Measurements from ENCODE around the gene CBY3.

The CBY3 gene

DNA sequence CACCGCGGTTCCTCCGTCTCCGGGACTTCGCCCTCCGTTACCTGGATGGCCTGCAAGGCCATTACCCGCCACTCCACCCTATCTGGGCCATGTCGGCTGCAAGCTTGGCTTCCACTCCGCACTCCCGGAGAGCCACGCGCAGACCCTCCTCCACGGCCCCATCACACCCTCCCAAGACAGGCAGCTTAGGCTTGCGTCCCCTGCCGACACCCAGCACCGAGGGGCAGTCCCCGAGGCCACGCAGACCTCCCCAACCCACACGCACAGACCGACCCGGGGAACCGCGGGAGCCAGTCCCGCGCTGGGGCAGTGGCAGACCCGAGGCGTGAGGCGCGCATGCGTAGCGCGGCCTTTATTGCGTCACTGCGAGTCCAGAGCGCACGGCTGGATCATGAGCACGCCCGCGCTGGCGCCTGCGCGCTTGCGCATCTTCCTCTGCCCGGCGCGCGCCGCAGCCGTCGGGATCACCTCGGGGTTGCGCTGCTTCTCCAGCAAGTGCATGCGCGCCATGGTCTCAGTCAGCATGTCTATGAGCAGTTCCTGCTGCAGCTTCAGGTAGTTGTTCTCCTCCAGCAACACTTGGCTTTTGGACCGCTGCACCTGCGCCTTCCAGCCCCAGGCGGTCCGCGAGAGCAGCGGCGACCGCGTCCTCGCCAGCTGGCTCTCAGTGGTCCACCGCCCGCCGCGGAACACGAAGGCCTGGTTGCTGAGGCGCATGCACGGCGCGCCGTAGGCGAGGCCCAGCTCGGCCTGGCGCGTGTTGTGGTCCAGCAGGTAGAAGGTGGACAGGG is 2.4 kb downstream of the CBY3 start (continued):
- no peak for TF ChIP-seq SALL2 (tag by site-specific recombination; IDR thresholded peaks at IDR 0.05; ENCODE audit: borderline replicate concordance)
- TF ChIP-seq, protein P1, sequence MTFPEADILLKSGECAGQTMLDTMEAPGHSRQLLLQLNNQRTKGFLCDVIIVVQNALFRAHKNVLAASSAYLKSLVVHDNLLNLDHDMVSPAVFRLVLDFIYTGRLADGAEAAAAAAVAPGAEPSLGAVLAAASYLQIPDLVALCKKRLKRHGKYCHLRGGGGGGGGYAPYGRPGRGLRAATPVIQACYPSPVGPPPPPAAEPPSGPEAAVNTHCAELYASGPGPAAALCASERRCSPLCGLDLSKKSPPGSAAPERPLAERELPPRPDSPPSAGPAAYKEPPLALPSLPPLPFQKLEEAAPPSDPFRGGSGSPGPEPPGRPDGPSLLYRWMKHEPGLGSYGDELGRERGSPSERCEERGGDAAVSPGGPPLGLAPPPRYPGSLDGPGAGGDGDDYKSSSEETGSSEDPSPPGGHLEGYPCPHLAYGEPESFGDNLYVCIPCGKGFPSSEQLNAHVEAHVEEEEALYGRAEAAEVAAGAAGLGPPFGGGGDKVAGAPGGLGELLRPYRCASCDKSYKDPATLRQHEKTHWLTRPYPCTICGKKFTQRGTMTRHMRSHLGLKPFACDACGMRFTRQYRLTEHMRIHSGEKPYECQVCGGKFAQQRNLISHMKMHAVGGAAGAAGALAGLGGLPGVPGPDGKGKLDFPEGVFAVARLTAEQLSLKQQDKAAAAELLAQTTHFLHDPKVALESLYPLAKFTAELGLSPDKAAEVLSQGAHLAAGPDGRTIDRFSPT (tag by site-specific recombination; IDR thresholded peaks at IDR 0.05): no peak
- no peak for TF ChIP-seq ZNF221 (tag by site-specific recombination; IDR thresholded peaks at IDR 0.05; ENCODE audit: borderline replicate concordance)
- TF ChIP-seq IKZF3 (tag by site-specific recombination; IDR thresholded peaks at IDR 0.05): no peak

DNA sequence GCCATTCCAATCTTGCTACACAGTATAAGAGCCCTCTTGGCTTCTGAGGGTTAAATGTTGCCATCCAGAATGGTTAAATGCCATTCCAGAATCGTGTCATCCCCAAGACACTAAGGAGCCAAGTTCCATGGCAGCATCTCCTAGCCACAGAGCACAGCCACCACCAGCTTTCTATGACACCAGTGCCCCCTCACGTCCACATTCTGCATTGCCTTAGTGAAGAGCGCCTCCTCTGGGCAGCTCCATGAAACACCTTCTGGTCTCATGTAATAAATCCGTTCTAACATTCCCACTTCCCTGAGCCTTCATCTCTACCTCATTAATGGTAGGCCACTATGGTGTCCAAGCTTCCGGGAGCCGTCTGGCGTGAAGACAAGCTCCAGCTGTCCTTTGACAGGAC is 12.4 kb downstream of the CBY3 start:
- H3K4me3 ChIP-seq (ENCODE audit: low read depth, low read length): no peak overlapping the region
- no peaks in the 10 kb centered on the region for H3K4me1 ChIP-seq (ENCODE audit: control insufficient read depth, insufficient read depth, low read length)
- ChIA-PET CTCF (interaction anchor here (0.5 to 1.6 kb wide), 12 partner anchors 10 to 193 kb away, joined by 3 to 6 read pairs (median 3); partner anchors contain the start of gene HNRNPH1), POLR2A (interaction anchor here (0.5 to 1.2 kb wide), 3 partner anchors 31 to 132 kb away, joined by 3 to 5 read pairs (median 3); partner anchors contain the start of gene HNRNPH1)
- no peak overlapping the region for H3K27ac ChIP-seq (ENCODE audit: extremely low read depth, low read depth, low read length)
- H3K9me3 ChIP-seq (ENCODE audit: control insufficient read depth, insufficient read depth, low read depth, low read length): no peaks in the 10 kb centered on the region
- H3K36me3 ChIP-seq (ENCODE audit: control insufficient read depth in 2 of 2, insufficient read depth in 1 of 2, low read length in 2 of 2): peaks cover under 1 to 14% of the 10 kb centered on the region in 2 experiments; a peak in 2 of 3 replicates
- TF ChIP-seq, protein P2, sequence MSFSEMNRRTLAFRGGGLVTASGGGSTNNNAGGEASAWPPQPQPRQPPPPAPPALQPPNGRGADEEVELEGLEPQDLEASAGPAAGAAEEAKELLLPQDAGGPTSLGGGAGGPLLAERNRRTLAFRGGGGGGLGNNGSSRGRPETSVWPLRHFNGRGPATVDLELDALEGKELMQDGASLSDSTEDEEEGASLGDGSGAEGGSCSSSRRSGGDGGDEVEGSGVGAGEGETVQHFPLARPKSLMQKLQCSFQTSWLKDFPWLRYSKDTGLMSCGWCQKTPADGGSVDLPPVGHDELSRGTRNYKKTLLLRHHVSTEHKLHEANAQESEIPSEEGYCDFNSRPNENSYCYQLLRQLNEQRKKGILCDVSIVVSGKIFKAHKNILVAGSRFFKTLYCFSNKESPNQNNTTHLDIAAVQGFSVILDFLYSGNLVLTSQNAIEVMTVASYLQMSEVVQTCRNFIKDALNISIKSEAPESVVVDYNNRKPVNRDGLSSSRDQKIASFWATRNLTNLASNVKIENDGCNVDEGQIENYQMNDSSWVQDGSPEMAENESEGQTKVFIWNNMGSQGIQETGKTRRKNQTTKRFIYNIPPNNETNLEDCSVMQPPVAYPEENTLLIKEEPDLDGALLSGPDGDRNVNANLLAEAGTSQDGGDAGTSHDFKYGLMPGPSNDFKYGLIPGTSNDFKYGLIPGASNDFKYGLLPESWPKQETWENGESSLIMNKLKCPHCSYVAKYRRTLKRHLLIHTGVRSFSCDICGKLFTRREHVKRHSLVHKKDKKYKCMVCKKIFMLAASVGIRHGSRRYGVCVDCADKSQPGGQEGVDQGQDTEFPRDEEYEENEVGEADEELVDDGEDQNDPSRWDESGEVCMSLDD (tag by site-specific recombination; IDR thresholded peaks at IDR 0.05): no peak
- TF ChIP-seq ZNF266 (tag by site-specific recombination; IDR thresholded peaks at IDR 0.05; ENCODE audit: low read depth): no peak
- no peak for TF ChIP-seq ZNF621 (tag by site-specific recombination; IDR thresholded peaks at IDR 0.05)
- TF ChIP-seq ZNF138 (tag by site-specific recombination; IDR thresholded peaks at IDR 0.05; ENCODE audit: borderline replicate concordance): no peak
- TF ChIP-seq ZBTB48 (tag by site-specific recombination; IDR thresholded peaks at IDR 0.05): no peak
- TF ChIP-seq ZNF629 (tag by site-specific recombination; IDR thresholded peaks at IDR 0.05): no peak
- no peak for TF ChIP-seq TCF7L2 (IDR thresholded peaks at IDR 0.05; ENCODE audit: borderline replicate concordance, low read depth, low read length)
- TF ChIP-seq, protein P3, sequence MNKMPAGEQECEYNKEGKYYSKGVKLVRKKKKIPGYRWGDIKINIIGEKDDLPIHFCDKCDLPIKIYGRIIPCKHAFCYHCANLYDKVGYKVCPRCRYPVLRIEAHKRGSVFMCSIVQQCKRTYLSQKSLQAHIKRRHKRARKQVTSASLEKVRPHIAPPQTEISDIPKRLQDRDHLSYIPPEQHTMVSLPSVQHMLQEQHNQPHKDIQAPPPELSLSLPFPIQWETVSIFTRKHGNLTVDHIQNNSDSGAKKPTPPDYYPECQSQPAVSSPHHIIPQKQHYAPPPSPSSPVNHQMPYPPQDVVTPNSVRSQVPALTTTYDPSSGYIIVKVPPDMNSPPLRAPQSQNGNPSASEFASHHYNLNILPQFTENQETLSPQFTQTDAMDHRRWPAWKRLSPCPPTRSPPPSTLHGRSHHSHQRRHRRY (tag by site-specific recombination; IDR thresholded peaks at IDR 0.05): no peak
- TF ChIP-seq, protein P4, sequence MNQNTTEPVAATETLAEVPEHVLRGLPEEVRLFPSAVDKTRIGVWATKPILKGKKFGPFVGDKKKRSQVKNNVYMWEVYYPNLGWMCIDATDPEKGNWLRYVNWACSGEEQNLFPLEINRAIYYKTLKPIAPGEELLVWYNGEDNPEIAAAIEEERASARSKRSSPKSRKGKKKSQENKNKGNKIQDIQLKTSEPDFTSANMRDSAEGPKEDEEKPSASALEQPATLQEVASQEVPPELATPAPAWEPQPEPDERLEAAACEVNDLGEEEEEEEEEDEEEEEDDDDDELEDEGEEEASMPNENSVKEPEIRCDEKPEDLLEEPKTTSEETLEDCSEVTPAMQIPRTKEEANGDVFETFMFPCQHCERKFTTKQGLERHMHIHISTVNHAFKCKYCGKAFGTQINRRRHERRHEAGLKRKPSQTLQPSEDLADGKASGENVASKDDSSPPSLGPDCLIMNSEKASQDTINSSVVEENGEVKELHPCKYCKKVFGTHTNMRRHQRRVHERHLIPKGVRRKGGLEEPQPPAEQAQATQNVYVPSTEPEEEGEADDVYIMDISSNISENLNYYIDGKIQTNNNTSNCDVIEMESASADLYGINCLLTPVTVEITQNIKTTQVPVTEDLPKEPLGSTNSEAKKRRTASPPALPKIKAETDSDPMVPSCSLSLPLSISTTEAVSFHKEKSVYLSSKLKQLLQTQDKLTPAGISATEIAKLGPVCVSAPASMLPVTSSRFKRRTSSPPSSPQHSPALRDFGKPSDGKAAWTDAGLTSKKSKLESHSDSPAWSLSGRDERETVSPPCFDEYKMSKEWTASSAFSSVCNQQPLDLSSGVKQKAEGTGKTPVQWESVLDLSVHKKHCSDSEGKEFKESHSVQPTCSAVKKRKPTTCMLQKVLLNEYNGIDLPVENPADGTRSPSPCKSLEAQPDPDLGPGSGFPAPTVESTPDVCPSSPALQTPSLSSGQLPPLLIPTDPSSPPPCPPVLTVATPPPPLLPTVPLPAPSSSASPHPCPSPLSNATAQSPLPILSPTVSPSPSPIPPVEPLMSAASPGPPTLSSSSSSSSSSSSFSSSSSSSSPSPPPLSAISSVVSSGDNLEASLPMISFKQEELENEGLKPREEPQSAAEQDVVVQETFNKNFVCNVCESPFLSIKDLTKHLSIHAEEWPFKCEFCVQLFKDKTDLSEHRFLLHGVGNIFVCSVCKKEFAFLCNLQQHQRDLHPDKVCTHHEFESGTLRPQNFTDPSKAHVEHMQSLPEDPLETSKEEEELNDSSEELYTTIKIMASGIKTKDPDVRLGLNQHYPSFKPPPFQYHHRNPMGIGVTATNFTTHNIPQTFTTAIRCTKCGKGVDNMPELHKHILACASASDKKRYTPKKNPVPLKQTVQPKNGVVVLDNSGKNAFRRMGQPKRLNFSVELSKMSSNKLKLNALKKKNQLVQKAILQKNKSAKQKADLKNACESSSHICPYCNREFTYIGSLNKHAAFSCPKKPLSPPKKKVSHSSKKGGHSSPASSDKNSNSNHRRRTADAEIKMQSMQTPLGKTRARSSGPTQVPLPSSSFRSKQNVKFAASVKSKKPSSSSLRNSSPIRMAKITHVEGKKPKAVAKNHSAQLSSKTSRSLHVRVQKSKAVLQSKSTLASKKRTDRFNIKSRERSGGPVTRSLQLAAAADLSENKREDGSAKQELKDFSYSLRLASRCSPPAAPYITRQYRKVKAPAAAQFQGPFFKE (tag by site-specific recombination; IDR thresholded peaks at IDR 0.05; ENCODE audit: borderline replicate concordance): no peak
- TF ChIP-seq ZNF624 (tag by site-specific recombination; IDR thresholded peaks at IDR 0.05): no peak
- TF ChIP-seq, protein P5, sequence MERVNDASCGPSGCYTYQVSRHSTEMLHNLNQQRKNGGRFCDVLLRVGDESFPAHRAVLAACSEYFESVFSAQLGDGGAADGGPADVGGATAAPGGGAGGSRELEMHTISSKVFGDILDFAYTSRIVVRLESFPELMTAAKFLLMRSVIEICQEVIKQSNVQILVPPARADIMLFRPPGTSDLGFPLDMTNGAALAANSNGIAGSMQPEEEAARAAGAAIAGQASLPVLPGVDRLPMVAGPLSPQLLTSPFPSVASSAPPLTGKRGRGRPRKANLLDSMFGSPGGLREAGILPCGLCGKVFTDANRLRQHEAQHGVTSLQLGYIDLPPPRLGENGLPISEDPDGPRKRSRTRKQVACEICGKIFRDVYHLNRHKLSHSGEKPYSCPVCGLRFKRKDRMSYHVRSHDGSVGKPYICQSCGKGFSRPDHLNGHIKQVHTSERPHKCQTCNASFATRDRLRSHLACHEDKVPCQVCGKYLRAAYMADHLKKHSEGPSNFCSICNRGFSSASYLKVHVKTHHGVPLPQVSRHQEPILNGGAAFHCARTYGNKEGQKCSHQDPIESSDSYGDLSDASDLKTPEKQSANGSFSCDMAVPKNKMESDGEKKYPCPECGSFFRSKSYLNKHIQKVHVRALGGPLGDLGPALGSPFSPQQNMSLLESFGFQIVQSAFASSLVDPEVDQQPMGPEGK (tag by site-specific recombination; IDR thresholded peaks at IDR 0.05): no peak
- TF ChIP-seq, protein P6, sequence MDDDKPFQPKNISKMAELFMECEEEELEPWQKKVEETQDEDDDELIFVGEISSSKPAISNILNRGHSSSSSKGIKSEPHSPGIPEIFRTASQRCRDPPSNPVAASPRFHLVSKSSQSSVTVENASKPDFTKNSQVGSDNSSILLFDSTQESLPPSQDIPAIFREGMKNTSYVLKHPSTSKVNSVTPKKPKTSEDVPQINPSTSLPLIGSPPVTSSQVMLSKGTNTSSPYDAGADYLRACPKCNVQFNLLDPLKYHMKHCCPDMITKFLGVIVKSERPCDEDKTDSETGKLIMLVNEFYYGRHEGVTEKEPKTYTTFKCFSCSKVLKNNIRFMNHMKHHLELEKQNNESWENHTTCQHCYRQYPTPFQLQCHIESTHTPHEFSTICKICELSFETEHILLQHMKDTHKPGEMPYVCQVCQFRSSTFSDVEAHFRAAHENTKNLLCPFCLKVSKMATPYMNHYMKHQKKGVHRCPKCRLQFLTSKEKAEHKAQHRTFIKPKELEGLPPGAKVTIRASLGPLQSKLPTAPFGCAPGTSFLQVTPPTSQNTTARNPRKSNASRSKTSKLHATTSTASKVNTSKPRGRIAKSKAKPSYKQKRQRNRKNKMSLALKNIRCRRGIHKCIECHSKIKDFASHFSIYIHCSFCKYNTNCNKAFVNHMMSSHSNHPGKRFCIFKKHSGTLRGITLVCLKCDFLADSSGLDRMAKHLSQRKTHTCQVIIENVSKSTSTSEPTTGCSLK (tag by site-specific recombination; IDR thresholded peaks at IDR 0.05): no peak
- TF ChIP-seq ZNF184 (tag by site-specific recombination; IDR thresholded peaks at IDR 0.05): no peak
- TF ChIP-seq MEIS1 (CRISPR knock-in tag; IDR thresholded peaks at IDR 0.05; ENCODE audit: borderline replicate concordance): no peak
